SW480 (cell line): ENCODE data around the gene MEDAG.
"Not testable (repeated sequence)": the region's sequence is repeated elsewhere in the genome, so short reads cannot be mapped to it uniquely, and the experiment has no call there.

ENCODE experiments used
- DNase-seq: peaks from one replicate; pipeline ENCODE4 v3.0.0-alpha.2; 2016; ENCODE audit warnings: low spot score

The MEDAG gene

GRCh38 chr13:30907121-30907861, 1.2 kb downstream of the MEDAG start:
- DNase-seq = no peak

DNA sequence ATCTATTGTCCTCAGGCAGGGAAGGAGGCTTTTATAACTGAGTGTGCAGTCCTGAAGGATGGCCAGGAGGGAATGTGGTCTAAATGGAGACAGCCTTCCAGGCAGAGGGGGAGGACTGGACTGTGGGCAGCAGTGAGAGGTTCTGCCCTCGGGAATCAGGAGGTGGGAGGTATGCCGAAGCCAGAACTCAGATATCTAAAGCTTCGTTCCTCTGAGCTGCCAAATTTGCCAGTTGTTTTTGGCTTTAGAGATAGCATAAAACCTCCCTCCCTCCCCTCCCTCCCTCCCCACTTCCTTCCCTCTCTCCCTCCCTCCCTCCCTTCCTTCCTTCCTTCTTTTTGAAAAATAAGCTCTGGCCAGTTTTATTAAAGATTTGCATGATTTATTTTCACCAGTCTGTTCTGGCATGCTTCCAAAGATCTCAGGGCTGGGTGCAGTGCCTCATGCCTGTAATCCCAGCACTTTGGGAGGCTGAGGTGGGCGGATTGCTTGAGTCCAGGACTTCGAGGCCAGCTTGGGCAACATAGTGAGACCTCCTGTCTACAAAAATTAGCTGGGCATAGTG, 2.4 kb downstream of the MEDAG start:
- no peak for DNase-seq

GRCh38 chr13:30910676-30911075, 4.6 kb downstream of the MEDAG start:
- DNase-seq = no peak

DNA sequence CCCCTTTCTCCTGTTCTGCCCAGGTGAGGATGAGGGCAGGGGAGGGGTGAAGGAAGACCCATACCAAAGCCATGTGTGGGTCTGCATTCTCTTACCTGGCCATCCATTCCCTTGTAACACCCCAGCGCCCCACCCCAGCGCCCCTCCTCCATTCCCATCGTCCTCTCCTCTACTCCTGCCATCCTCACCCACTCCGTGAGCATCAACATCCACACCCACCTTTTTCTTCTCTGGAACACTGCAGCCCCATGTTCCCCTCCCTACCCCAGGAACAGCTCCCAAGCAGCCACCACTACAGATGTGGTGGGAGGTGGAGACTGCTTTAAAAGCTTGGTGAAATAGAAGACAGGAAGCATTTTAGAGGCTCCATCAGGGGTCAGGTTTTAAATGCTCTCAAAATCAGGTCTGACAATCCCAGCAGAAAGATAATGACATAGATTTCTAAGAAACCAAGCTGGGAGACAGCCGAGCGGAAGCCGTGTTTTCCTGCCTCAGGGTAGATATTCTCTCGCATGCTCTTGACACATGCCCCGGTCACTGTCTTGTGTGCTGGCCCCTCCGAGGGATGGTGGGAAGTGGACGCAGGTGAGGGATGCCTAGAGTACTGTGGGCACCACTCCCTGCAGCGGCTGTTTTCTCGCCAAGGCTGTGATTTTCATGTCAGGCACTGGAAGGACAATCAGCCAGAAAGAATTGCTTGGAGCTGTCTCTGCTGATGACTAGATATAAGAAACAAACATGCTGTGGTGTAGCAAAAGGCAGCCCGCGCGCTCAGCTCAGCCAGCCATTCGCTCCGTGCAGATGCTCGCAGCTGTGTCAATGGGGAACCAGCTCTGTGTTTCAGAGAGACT, 9.8 kb downstream of the MEDAG start:
- no peak for DNase-seq

DNA sequence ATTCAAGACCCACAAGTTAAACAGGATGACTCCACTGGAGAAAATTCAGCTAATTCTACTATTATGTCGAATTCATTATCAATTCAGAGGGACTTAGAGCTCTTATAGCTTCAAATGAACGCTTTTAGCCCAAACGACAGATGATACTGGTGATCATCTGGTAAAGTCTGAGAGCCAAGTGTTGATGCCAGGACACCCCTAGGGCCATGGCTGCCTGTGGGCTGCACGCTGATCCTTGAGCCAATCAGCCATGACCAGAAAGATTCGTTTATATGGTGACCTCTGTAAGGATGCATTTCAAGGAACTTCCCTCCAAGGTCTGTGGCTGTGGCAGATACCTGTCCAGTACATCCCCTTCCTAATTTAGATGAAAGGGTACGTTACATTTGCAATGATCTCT, 10.9 kb downstream of the MEDAG start:
- no peak for DNase-seq

GRCh38 chr13:30918662-30919405, 12.8 kb downstream of the MEDAG start:
- no peak for DNase-seq

- no peak for DNase-seq
Measured at GRCh38 chr13:30920162-30920909, 14.3 kb downstream of the MEDAG start.

- DNase-seq = no peak
Measured at GRCh38 chr13:30923418-30923817, 17.3 kb downstream of the MEDAG start.

- no peak for DNase-seq
Measured at GRCh38 chr13:30924721-30925120, 18.6 kb downstream of the MEDAG start.

GRCh38 chr13:30925429-30925828, 19.4 kb downstream of the MEDAG start:
- no peak for DNase-seq

- no peak for DNase-seq
Measured at GRCh38 chr13:30926781-30927180, 20.7 kb downstream of the MEDAG start.

GRCh38 chr13:30927188-30927587, 21.1 kb downstream of the MEDAG start:
- not testable (repeated sequence) for DNase-seq

DNA sequence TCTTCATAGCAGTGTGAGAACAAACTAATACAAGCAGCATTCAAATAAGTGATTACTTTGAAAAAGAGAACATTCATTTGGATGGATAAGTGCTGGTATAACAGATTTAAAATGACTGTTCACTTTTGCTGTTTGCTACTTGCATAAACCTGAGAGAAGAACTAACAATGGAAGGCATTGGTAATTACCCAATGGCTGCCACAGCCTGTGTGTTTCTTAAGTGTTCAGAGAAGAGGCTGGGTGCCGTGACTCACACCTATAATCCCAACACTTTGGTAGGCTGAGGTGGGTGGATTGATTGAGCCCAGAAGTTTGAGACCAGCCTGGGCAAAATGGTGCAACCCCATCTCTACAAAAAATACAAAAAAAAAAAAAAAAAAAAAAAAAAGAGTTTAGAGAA, 21.5 kb downstream of the MEDAG start:
- no peak for DNase-seq

- no peak for DNase-seq
Measured at GRCh38 chr13:30928978-30929377, 22.9 kb downstream of the MEDAG start.

- DNase-seq = no peak
Measured at GRCh38 chr13:30932481-30933353, 26.6 kb downstream of the MEDAG start, which contains the start of gene TEX26. Gene TEX26, plus strand, starts transcription at chr13:30932656. Its CDS starts 60 bp downstream, at chr13:30932716.

DNA sequence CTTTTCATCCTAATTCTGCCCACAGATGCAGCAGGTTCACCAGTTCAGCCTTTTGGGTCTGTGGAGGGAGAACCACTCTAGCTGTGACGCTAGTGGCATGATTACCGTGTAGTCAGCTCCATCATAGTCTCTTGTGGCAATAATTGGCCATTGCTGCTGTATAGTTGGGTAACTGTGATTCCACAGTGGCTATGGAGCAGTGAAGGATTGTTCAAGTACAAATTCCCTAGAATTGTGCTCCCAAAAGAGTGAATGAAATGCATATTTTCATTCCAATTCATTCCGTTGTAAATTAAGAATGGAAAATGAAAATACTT, 27.2 kb downstream of the MEDAG start:
- no peak for DNase-seq

- DNase-seq = peak; percentile 7
Measured at GRCh38 chr13:30934381-30934780, 28.3 kb downstream of the MEDAG start.

DNA sequence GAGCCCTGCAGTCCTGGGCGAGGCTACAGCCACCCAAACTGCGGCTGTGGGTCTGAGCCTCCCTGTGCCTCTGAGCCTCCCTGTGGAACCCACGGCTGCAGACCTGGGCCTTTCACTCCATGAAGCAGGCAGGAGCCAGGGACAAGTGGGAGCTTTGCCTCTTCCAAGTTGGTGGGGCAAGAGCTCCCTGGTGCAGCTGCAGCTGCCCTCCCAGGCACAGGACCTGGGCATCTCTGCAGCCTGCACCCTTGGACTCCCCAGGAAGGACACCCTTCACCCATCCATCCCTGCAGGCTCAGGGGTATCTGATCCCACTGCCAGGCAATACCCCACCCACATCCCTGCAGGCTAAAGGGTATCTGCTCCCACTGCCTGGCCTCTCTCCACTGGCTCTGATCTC, 28.7 kb downstream of the MEDAG start:
- no peak for DNase-seq

DNA sequence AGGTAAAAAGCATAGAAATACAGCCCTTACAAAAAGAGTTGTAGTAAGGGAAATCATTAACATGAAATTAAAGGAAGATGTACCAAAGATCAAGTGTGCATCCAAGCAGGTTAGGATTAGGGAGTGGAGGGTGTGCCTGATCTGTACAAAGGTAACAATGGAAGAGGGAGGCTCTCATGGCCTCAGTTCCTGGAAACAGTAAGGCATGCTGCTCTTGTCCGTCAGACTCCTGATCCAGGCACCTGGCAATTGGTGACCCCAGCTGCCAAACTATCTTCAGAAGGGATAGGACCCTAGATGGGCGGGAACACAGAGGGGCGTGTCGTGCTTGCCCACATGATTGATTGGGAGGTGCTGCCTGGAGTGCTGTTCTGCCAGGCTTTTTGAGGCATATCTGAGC, 30.9 kb downstream of the MEDAG start:
- no peak for DNase-seq

- DNase-seq = no peak
Measured at GRCh38 chr13:30943881-30944280, 37.8 kb downstream of the MEDAG start.
